Duodenal mucosa (tissue), 2 donors: Measurements from ENCODE around the gene ITPRIP.

Experiments
- H3K27ac ChIP-seq: one replicate; pipeline ENCODE4 v1.7.0; 2013; ENCODE audit warnings: low read depth, low read length
- H3K27me3 ChIP-seq, 2 donors: one replicate each; pipeline ENCODE4 v1.7.0; 2013; ENCODE audit warnings: low read length in 2 of 2, control low read depth in 1 of 2; ENCODE audit not compliant: insufficient read depth in 2 of 2, control insufficient read depth in 1 of 2
- H3K36me3 ChIP-seq, 2 donors: one replicate each; pipeline ENCODE4 v1.7.0; 2013; ENCODE audit warnings: low read length in 2 of 2, control low read depth in 1 of 2; ENCODE audit not compliant: insufficient read depth in 2 of 2, control insufficient read depth in 1 of 2
- H3K4me1 ChIP-seq, 2 donors: one replicate each; pipeline ENCODE4 v1.7.0; 2013; ENCODE audit warnings: low read length in 2 of 2, control low read depth in 1 of 2; ENCODE audit not compliant: insufficient read depth in 2 of 2, control insufficient read depth in 1 of 2
- H3K4me3 ChIP-seq, 2 donors: one replicate each; pipeline ENCODE4 v1.7.0; 2013; ENCODE audit warnings: low read length in 2 of 2, low read depth in 1 of 2
- H3K9ac ChIP-seq, 2 donors: one replicate each; pipeline ENCODE4 v1.7.0; 2013; ENCODE audit warnings: low read length in 2 of 2, low read depth in 1 of 2
- H3K9me3 ChIP-seq, 2 donors: one replicate each; pipeline ENCODE4 v1.7.0; 2013; ENCODE audit warnings: low read length in 2 of 2, control low read depth in 1 of 2; ENCODE audit not compliant: control insufficient read depth in 1 of 2

The ITPRIP gene

DNA sequence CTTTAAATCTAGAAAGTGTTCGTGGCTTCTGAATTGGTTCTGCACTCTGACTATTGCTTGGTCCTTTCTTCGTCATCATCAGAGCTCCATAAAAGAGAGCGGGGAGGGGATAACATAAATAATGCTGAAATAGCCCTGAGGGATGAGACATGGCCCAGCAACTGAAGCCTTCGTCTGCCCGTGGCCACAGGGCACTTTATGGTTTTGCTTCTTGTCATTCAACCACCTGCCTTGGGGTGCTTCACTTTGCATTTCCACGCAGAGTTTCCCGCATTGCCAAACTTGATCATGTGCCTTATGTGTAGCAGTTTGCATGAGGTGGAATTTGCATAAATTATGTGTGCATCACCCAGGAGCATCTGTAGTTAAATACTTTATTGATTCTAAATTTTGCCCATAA lies 53.4 kb downstream of the ITPRIP start:
- H3K4me1 ChIP-seq, result no peaks in the 10 kb centered on the region
- H3K27me3 ChIP-seq, result no peaks in the 10 kb centered on the region
- H3K4me3 ChIP-seq, result no peak overlapping the region
- no peak overlapping the region for H3K27ac ChIP-seq
- H3K9me3 ChIP-seq, result no peaks in the 10 kb centered on the region
- peaks cover 0 to 3% of the 10 kb centered on the region in 2 donors for H3K36me3 ChIP-seq
- no peak overlapping the region for H3K9ac ChIP-seq

DNA sequence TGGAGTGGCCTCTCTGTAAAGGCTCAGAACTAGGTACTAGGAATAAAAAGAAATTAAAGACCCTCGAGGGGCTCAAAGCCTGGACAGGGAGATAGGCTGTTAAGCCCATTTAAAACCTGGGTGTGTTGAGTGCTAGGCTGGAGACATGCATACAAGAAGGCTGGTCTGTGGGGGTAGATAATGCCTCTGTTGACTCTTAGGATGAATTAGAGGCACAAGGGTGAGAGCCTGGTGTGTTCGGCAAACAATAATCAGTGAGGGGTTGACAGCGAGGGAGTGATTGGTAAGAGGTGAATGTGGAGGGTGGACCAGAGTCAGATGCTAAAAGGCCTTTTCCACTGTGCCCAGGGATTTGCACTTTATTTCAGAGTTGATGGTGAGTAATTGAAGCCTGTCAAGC lies 56.6 kb downstream of the ITPRIP start:
- no peaks in the 10 kb centered on the region for H3K27me3 ChIP-seq

DNA sequence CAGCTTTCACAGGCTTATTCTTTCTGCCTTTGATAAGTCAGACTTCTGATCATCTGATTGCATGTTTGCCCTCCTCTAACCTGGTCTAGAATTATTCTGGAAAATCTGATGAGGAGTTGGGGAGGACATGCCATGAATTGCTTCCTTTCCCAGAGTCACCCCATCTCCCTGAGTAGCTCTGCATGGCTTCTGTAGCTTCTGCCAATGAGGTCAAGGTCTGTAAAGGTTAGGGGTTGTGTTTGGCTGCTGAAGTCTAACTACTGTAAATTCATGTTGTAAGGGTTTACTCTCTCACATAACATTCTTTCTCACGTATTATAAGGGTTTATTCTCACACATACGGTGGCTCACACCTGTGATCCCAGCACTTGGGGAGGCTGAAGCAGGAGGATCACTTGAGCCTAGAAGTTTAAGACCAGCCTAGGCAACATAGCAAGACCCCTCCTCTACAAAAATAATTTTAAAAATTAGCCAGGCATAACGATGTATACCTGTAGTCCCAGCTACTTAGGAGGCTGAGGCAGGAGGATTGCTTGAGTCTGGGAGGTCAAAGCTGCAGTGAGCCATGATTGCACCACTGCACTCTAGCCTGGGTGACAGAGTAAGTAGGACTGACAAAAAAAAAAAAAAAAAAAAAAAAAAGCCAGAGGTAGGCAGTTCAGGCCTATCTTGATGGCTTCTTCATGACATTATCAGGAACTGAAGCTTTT lies 58.6 kb downstream of the ITPRIP start:
- Histone ChIP-seq H3K4me1 (no peaks in the 10 kb centered on the region), H3K9ac (no peak overlapping the region), H3K27ac (no peak overlapping the region), H3K27me3 (no peaks in the 10 kb centered on the region), H3K9me3 (no peaks in the 10 kb centered on the region), H3K4me3 (no peak overlapping the region), H3K36me3 (peaks cover 0 to 3% of the 10 kb centered on the region in 2 donors)

More for the DNA sequence above, 56.6 kb downstream of the ITPRIP start:
- H3K9ac ChIP-seq, result no peak overlapping the region
- no peak overlapping the region for H3K27ac ChIP-seq
- no peaks in the 10 kb centered on the region for H3K9me3 ChIP-seq
- H3K36me3 ChIP-seq, result peaks cover 0 to 3% of the 10 kb centered on the region in 2 donors
- no peak overlapping the region for H3K4me3 ChIP-seq
- no peaks in the 10 kb centered on the region for H3K4me1 ChIP-seq

DNA sequence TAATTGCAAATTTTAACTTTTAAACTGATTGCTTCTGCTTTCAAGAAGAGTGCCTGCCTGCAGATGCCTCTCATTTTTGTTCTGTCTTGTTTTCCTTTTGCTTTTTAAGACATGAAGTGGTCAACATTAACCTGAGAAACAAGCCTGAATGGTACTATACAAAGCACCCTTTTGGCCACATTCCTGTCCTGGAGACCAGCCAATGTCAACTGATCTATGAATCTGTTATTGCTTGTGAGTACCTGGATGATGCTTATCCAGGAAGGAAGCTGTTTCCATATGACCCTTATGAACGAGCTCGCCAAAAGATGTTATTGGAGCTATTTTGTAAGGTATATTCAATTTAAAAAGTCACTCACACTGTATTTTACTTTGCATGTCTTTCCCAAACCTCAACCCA lies 60.5 kb downstream of the ITPRIP start:
- Histone ChIP-seq H3K4me1 (no peaks in the 10 kb centered on the region), H3K4me3 (no peak overlapping the region), H3K27ac (no peak overlapping the region), H3K9me3 (no peaks in the 10 kb centered on the region), H3K9ac (no peak overlapping the region), H3K36me3 (peaks cover 0 to 3% of the 10 kb centered on the region in 2 donors), H3K27me3 (no peaks in the 10 kb centered on the region)

DNA sequence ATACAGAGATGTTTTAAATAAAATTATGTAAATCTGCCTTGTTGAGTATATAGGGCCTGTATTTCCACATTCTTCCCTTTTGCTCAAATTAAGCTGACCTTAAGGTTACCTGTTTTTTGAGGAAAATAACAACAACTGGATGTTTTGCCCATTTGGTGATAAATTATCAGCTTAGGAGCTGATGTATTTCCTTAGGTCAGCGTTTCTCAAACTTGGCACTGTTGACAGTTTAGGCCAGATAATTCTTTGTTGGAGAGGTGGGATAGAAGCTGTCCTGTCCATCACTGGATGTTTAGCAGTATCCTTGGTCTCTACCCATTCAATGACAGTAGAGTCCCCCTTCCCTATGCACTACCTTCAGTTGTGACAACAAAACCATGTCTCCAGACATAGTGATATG lies 62.1 kb downstream of the ITPRIP start:
- no peak overlapping the region for H3K9ac ChIP-seq
- no peaks in the 10 kb centered on the region for H3K4me1 ChIP-seq
- no peaks in the 10 kb centered on the region for H3K27me3 ChIP-seq
- peaks cover 0 to 3% of the 10 kb centered on the region in 2 donors for H3K36me3 ChIP-seq
- H3K9me3 ChIP-seq, result no peaks in the 10 kb centered on the region
- no peak overlapping the region for H3K27ac ChIP-seq
- no peak overlapping the region for H3K4me3 ChIP-seq

DNA sequence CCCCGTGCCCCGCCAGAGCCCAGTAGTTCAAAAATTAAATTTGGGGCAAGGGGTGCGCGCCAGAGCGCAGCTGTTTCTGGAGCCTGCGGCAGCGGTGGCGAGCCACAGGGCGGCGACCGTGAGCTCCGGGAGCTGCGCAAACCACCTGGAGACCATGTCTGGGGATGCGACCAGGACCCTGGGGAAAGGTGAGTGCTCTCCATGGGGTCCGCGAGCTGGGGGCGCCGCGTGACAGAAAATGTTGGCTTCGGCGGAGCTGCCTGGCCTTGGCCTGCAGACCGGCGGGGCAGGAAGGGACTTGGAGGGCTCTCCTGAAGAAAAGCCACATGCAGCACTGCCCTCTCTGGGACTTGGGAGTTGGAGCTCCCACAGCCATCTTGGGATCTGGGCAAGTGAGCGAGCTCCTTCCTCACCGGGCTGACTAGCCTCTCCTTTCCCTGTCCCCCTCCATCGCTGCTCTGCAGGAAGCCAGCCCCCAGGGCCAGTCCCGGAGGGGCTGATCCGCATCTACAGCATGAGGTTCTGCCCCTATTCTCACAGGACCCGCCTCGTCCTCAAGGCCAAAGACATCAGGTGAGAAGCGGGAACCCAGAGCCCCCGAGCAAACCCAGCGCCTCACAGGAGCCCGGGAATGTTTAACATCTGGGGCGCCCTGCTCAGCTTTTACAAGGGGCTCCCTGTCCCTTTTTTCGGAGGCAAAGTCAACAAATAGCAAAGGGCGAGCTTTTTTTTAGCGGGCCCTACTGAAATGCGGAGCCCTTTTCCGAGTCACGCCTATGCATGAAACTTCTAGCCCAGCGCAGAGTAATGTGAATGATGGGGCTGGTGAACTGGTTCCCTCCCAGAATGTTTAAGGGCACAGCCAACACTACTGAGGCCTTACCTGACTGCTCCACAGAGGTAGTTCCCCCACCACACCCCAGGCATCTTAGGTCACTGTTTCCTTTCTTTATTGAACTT lies 63.2 kb downstream of the ITPRIP start:
- peak overlapping the region; percentile 75 to 87 for H3K4me3 ChIP-seq
- H3K9ac ChIP-seq, result peak overlapping the region; percentile 62 to 63
- no peaks in the 10 kb centered on the region for H3K36me3 ChIP-seq
- no peak overlapping the region for H3K27ac ChIP-seq
- no peaks in the 10 kb centered on the region for H3K27me3 ChIP-seq
- no peaks in the 10 kb centered on the region for H3K4me1 ChIP-seq
- H3K9me3 ChIP-seq, result no peaks in the 10 kb centered on the region

DNA sequence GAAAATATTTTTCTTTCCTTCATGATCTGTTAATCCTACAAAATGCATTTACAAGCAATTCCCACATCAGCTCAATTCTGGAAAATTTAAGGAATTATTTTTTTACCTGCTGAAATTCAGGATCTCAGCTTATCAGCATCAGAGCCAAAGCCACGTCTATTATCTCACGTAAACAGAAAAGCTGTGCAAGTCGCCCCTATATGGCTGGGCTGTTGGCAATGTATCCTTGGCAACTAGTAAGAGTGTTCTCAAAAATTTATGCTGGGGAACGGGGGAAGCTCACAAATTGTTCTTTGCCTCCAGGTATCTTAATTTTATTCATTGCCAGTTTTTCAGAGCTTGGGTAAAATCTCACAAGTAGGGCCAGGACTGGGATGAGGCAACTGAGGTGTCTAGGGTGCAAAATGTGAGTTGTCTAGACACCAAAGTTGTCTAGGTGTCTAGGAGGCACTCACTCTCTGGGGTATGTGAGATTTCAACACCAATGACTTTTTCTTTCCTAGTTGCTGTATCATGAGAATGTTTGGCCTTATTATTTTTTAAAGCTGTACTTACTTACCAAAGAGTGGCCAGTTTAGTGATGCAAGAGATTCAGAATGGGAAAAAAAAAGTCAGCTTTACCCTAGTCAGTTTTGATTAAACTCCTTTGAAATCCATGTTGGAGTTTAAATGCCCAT lies 64.2 kb downstream of the ITPRIP start:
- H3K9ac ChIP-seq, result peak overlapping the region in 1 of 2 donors; percentile 31
- H3K27ac ChIP-seq, result no peak overlapping the region
- no peaks in the 10 kb centered on the region for H3K36me3 ChIP-seq

DNA sequence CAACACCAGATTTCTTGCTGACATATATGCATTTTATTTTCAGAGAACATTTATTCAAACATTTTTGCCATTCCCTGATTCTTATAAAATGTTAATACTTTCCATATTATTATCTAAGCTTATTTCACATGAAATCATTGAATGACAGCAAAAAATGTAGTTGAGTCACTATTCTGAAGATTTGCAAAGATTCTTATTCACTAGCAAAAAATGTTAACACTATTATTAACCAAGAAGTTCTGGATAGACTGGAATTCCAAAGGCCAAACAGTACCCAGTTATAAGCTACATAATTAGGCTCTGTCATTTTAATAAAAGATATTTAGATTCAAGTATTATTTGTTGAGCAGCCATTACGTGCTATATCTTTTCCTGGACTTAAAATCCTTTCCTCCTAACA lies 65.0 kb downstream of the ITPRIP start:
- peaks cover 0 to 2% of the 10 kb centered on the region in 2 donors for H3K36me3 ChIP-seq
- no peak overlapping the region for H3K27ac ChIP-seq
- H3K4me3 ChIP-seq, result no peak overlapping the region
- H3K9ac ChIP-seq, result no peak overlapping the region
- H3K4me1 ChIP-seq, result peaks cover 3 to 8% of the 10 kb centered on the region in 2 donors
- no peaks in the 10 kb centered on the region for H3K27me3 ChIP-seq
- no peaks in the 10 kb centered on the region for H3K9me3 ChIP-seq

More for the DNA sequence above, 64.2 kb downstream of the ITPRIP start:
- no peaks in the 10 kb centered on the region for H3K9me3 ChIP-seq
- H3K27me3 ChIP-seq, result no peaks in the 10 kb centered on the region
- no peak overlapping the region for H3K4me3 ChIP-seq
- peaks cover 0 to 6% of the 10 kb centered on the region in 2 donors for H3K4me1 ChIP-seq

DNA sequence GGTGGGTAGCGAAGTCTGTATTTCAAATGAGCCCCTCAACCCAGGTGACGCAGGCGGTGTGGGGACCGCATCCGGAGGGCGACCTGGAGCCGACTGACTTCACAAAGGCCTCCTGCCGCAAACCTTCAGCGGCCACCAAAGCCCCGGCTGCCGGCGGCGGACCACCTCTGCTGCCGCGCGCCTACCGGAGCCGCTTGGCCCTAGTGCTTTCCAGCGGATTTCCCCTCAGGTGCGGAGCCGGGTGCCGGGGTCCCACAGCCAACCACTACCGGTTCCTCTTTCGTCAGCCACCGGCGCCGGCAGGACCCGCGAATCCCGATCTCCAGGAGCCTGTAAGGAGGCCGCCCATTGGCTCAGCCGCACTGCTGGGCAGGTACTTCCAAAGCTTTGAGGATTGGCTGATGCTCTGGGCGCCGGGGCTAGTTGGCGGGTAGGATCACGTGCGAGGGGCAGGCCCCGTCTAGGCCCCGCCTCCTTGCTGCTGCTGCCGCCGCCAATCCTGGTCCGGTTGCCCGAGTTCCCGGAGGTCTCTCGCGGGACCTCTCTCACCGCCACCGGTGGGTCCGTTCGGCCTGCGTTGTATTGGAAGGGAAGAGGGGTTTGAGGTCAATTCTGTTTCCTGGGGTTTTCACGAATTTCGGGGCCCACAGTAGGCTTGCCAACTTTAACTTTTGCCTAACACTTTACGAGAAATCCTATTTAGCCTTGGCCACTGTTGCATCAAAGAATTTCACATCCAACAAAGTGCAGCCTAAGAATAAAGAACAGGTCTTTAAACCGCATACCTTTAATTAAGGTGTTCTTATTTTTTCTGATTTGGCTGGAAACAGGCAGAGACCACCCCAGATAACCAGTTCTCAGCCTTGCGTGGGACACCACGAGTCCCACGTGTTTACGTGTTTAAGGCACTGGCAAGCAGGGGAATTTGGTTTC lies 69.3 kb downstream of the ITPRIP start, which contains the start of gene GSTO2:
Gene GSTO2, plus strand, starts transcription at position 472 of the 933 bp plus-strand sequence. CDS start 5,732 bp downstream, outside the sequence.
- Histone ChIP-seq H3K27me3 (no peaks in the 10 kb centered on the region), H3K4me3 (peak within 1 kb of the TSS; percentile 92 to 98), H3K9me3 (no peaks in the 10 kb centered on the region), H3K27ac (peak within 1 kb of the TSS; percentile 79), H3K36me3 (peaks cover 22 to 32% of the 10 kb centered on the region in 2 donors), H3K4me1 (peaks cover 11 to 23% of the 10 kb centered on the region in 2 donors), H3K9ac (peak within 1 kb of the TSS; percentile 79 to 97)
